Measurements from ENCODE around the gene PEPD.

Gene PEPD

DNA sequence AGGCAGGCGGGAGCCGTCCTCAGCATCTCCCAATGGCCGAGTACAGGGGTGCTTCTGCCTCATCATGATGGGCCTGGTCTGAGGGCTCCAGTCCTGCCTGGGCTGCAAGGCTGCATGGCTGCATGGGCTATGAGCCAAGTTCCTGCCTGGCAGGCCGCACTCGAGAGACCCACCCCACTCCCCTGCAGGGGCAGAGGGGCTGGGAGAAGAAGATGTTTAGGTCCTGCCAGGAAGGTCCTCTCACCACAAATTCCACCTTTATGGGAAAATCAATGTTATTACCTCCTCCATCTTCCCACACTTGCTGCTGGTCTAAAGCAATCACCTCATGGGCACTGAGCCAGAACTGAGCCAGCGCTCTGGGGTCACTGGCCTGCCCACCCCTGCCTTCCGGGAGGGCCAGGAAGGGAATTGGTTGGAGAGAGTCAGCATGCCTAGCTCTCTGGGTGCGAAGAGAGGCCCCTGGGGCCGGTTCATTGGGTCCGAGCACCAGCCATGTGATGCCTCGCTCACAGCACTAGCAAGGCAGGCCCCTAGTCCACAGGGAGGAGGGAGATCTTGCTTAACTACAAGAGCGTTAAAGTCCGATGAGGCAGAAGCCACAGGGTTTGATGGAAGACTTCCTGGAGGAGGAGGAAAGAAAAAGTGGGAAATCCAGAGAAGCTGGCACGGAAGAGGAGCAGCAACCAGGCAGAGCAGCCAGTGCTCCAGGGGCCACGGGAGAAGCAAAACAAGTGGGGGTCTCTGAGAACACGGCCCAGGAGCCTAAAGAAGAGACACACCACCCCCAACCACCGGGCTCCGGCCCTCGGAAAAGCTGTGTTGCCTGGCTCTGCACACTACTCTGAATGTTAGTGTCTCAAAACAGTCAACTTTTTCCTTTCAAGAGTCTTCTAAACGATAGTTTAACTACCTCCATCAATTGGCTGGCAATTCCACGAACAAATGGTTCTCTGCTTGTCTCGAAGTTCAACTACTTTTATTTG lies 84.9 kb downstream of the PEPD start:
- no peak for DNase-seq

DNA sequence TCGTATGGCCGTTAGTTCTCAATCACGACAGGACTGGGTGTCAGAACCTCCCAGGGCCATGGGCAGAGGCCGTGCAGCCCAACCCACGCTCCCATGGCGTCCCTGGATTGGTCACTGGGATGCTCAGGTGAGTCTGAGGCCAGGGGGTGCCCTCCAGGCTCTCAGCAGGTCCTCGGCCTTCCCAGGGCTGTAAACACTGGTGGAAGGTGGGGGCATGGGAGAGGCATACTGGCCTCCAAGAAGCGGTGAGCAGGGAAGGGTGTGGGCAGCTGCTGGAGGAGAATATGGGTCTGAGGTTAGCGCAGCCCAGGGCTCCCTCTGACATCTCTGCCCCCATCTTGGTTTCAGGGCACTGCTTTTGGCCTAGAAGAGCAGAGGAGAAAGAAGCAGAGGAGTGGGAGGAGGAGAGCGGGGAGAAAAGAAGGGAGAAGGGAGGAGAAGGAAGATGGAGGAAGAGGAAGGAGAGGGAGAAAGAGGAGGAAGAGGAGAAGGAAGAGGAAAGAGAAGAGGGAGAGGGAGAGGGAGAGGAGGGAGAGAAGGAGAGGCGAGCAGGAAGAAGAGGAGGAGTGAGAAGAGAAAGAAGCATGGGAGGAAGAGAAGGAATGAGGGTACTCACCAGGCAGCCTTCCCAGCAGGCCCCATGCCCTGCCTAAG lies 85.8 kb downstream of the PEPD start:
- DNase-seq, result no peak

DNA sequence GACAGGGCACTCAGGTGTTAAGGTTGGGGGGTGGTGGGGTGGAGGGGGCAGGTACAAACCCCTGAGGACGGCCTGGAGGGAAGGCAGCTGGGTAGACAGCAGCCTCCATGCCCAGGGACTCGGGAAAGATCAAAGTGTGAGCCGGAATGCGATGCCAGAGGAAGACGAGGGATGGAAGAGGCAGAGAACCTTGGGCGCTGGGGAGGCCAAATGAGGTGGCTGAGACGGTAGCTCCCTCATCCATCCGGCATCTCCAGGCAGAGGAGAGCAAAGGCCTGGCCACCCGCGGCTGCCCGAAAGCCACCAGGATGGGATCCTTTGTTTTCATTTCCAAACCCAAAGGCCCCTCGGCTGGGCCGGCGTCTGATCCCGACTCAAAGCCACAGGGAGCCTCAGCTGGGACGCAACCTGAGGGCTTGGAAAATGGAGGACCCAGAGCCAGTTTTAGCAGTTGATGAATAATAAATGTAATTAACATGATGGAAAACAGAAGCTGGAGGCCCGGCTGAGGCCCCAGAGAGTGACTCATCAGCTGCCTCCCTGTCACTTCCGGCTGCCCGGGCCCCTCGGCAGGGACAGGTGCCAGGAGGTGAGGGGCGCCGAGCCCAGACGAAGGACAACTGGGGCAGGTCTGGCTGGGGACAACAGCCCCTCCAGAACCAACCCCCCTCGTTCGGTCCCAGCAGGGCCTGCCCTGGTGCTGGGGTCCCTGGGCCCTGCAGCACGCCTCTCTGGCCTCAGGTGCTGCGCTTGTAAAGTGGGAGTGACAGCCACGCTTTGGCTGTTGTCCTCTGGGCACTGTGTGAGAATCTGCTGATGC lies 86.5 kb downstream of the PEPD start:
- no peak for DNase-seq

DNA sequence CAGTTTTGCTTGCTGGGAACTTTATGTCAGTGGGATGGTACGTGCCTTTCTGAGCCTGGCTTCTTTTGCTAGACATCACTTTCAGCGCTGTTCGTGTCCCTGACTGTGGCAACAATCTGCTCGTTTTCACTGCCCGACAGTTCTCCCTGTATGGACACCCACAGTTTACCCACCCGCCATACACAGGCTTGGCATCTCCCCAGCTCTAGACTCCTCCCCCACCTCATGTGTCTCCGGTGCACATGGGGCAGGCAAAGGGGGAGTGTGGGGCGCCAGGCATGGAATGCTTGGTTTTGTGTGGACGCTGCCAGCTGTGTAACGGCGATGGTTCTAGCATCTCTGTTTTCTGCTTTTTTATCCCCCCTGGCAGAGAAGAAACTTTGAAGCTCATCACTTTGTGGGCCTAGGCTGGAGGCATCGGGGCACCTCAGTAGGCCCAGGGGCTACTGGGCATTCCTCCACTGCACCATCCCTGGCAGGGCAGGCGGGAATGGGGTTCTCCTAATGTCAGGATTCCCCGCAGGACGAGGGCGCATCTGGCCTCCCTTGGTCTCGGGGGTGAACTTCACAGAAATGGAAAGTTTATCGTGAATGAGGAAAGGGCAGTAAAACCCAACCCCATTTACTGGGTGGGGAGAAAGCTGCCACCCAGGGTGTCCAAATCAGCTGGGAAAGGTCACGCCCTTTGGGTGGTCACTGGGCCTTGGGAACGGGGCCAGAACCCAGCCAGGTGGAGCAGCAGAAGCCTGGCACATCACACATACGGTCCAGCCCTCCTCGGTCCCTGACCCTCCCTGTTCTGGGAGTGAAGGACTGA lies 87.3 kb downstream of the PEPD start:
- DNase-seq, result no peak

DNA sequence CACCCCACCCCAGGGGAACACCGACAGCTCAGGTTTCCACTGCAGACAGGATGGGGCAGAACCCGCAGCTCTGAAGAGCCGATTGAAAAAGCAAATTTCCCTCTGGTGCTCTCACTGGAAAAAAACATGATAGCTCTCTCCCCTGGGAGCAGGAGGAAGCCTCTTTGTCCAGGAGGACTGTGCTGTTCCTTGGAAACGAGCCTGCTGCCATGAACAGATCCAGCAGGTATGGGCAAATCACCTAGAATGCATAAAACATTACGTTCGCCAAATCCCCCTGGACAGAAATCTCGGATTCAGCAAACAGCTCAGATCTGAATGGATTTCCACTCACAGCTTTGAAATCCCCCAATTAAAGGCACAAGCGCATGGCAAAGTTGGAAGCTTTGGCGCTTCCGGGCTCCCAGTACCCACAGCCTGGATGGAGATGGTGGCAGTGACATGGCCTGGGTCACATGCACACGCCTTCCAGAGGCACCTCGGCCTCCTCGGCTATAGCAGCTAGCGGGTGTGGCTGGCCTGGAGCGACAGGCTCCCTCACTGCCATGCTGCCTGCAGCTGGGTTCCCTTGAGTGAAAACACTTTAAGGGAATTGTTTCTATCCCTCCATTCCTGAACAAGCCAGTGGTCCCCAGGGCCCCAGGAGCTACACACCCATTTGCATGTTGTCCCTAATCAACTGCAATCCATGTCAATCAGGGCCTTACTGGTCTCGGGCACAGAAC lies 89.0 kb downstream of the PEPD start:
- DNase-seq, result no peak

DNA sequence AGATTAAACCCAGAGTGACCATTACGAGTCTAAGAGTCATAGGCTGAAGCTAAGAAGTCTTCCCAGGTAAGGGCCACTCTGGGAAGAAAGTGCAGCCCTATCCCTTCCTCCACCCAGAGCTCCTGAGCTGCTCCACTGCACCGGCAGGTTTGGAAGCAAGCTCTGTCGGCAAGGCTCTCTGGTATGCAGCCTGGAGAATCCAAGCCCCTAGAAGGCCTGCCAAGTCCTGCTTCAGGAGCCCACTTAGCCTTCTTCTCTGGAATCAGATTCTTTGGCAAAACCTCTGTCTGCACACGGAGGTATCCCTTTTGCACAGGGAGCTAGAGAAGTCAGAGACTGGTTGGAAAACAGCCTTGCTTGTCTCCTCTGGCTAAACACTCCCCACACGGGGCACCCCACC lies 89.6 kb downstream of the PEPD start:
- DNase-seq, result no peak

DNA sequence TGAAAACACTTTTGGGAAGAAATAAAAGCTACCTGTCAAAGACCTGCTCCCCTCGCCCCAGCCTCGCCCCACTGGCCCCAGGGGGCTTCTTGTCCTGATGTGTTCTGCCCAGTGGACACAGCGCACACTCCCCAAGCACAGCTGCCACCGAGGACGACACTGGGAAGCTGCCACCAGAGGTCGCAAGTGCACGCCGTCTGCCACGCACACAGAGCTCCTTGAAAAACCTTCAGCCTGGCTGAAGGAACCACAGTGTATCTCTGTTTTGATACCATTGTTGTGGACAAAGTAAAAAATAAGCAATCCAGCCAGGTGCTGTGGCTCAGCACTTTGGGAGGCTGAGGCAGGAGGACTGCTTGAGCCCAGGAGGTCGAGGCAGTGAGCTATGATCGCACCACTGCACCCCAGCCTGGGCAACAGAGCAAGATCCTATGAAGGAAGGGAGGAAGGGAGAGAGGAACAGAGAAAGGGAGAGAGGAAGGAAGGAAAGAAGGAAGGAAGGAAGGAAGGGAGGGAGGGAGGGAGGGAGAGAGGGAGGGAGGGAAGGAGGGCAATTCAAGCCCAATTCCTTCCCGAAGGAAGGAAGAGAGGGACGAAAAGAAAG lies 90.8 kb downstream of the PEPD start:
- peak; percentile 34 to 72 for DNase-seq

DNA sequence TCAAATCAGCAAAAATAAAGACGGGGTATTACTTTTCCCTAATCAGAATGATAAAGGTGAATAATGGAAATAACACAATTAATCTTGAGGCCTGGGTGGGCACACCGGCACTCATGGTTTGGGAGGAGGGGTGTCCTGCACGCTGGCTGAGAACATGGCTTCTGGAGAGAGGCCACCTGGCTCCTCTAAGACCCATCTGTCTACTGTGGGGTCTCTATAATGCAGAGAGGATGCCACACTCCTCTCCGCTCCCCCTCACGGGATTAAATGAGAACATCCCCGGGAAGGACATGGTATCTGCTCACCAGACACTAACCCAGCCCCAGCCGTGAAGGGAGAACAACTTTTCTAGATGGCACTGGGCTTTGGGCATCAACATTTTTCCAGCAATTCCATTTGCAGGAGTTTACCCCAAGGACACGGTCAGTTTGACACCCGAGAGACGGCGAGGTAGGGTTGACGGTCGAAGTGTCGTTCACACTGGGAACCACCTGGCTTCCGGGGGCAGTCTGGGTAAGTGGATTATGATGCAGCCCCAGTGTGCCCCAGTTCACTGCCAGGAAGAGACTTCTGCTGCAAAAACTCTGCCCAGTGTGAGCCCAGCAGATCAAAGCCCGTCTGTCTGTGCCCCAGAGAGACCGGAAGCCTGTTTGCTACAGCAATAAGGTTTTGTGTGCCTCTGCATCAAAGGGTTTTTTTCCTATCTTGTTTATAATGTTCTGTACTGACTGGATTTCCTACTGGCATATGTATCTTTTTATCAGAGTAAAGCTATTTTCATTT lies 91.5 kb downstream of the PEPD start:
- no peak for DNase-seq

DNA sequence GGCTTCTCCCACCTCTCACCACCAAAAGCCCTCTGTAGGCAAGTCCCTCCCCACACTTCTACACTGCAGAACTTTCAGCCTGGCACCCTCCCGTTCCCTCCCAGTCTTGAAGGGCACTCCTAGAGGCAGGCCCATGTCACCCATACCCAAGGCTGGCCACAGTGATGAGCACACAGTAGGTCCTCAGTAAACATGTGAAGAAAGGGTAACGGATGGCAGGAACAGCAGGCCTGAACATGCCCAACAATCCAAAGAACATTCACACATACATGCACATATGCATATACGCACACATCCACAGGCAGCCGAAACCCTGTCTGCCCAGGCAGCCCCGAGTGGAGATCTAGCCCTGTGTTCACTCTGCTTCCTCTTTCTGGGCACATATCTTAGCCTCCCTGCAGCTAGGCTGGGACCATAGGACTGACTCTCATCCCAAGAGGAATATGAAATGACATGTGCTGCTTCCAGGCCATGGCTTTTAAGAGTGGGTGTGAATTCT lies 92.9 kb downstream of the PEPD start:
- DNase-seq, result no peak

DNA sequence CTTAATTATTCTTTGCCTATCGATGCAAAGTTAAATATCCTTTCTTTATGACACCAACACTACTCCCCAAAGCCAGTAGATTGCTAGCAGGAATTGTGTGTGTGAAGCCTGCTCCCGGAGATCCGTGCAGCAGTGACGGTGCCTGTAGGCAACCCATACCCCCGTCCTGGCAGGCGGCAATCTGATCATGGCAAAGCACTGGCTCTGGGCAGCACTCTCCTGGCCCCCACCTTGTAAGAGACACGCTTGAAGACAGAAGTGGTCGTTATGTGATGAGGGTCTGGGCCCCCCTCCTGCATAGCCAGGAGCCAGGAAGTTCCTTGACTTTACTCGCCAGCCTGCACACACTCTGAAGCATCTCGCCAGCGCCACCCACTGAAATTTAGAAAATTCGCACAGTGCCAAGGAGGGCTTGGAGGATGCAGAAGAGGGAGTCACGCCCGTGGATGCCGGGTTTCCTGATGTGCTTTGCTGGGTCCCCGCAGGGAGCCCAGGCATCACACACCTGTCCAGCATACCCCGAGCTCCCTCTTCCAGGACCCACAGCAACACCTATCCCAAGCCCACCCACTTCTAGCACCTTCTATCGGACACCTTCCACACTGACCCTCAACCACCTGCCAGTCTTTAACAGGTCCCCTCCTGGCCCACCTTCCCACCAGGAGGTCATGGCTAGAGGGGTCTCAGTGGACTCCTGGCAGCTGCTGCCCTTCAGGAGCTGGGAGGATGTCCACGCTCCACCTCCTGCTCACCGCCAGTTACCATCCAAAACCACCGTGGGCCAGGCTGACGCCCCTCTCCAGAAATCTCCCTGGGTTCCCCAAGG lies 93.6 kb downstream of the PEPD start:
- no peak for DNase-seq

DNA sequence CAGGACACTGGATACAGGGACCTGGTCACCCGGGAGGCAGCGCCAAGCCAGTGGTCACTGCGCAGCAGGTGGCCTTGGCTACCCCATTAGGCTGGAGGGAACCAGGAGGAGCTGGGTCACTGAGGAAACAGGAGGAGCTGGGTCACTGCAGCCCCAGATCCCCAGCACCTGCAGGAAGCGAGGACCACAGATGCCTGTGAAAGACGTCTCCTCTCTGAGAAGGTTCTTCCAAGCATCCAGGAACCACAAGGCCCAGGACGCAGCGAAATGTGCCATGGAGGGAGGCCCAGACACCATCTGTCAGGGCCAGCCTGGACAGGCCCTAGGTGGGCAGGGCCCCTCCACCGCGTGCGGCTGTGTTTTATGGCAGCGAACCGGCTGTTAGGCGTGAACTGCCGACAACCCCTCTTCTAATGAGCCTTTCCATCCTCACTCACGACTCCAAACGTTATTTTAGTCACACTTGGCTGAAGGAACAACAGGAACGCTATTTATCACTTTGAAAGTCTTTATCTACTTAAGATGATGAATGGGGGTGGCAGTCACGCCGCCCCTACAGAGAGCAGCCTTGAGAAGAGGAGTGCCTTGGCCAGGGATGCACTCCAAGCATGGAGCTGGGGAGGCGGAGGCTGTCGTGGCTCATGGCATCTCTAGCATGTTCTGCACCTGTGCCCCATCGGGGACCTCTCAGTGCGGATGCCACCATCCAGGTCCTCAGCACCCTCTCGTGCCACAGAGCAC lies 94.8 kb downstream of the PEPD start:
- DNase-seq, result no peak

DNA sequence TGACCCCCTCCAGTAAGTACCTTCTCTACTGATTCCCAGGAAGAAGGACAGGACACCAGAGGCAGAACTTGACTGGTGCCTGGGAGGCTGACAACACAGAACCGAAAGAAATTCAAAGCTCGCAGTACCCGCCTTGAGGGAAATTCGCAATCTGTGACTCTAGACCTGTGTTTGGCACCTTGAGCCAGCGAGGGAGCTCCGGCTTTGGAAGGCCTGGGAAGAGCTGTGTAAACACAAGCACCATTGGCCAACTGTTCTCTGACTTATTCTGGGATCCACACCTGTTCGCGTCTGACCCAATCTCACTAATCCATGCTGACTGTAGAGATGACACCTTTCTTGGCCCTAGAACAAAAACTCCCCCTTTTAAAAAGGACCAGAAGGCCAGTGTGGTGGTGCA lies 97.4 kb downstream of the PEPD start:
- DNase-seq, result no peak

DNA sequence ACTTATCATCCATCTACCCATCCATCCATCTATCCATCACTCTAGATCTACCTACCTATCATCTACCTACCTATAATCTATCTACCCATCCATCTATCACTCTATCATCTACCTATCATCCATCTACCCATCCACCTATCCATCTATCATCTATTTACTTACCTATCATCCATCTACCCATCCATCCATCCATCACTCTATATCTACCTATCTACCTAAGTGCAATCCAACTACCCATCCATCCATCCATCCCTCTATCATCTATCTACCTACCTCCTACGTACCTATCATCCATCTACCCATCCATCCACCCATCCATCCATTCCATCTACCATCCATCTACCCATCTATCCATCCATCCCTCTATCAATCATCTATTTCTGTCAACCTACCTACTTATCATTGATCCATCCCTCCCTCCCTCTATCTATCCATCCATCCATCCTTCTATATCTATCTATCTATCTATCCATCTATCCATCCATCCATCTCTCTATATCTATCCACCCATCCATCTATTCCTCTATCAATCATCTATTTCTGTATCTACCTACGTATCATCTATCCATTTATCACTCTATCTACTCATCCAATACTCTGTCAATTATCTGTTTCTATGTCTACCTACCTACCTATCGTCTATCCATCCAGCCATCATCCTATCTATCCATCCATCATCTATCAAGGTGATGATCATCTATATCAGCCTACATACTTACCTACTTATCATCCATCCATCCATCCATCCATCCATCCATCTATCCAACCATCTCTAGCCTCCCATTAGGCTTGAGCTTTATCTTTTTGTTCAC lies 99.0 kb downstream of the PEPD start:
- DNase-seq, result no peak

DNA sequence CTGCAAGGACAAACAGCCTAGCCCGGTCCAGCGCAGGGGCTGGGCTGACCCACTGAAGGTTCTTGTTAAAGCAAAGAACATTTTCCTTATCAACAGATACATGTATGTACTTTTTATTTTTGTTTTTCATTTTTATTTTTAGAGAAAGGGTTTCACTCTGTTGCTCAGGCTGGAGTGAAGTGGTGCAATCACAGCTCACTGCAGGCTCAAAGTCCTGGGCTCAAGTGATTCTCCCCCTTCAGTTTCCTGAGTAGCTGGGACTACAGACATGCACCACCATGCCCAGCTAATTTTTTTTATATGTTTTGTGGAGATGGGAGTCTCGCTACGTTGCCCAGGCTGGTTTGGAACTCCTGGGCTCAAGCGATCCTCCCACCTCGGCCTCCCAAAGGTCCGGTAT lies 100.2 kb downstream of the PEPD start:
- DNase-seq, result no peak

DNA sequence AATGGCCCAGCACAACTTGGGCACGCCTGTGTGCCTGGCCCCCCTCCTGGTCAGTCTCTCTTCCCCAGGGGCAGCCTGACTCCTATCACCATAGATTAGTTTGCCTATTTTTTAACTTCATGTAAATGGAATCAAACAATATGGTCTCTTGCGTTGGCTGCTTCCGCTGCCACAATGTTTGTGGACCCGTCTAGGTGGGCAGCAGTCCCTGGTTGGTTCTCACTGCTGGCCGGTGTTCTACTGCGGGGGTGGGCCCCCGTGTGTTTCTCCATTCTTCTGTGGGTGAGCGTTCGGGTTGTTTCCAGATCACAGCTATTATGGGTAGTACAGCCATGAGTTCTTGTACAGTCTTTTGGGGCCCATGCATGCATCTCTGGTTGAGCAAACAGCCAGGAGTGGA lies 100.8 kb downstream of the PEPD start:
- DNase-seq, result no peak

DNA sequence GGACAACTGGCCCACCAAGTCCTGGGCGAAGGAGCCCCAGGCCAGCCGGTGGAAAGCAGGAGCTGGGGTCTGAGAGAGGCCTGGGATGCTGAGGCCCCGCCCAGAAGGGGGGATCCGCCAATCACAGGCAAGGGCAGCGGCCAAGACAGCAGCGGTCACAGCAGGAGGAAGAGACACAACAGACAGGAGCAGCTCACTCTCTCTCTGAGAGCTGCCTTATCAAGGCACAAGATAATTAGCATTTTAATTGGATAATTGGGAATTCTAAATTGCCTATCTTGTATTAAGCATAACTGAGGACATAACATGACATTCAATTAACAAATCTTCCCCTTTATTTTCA lies 101.8 kb downstream of the PEPD start:
- DNase-seq, result no peak

DNA sequence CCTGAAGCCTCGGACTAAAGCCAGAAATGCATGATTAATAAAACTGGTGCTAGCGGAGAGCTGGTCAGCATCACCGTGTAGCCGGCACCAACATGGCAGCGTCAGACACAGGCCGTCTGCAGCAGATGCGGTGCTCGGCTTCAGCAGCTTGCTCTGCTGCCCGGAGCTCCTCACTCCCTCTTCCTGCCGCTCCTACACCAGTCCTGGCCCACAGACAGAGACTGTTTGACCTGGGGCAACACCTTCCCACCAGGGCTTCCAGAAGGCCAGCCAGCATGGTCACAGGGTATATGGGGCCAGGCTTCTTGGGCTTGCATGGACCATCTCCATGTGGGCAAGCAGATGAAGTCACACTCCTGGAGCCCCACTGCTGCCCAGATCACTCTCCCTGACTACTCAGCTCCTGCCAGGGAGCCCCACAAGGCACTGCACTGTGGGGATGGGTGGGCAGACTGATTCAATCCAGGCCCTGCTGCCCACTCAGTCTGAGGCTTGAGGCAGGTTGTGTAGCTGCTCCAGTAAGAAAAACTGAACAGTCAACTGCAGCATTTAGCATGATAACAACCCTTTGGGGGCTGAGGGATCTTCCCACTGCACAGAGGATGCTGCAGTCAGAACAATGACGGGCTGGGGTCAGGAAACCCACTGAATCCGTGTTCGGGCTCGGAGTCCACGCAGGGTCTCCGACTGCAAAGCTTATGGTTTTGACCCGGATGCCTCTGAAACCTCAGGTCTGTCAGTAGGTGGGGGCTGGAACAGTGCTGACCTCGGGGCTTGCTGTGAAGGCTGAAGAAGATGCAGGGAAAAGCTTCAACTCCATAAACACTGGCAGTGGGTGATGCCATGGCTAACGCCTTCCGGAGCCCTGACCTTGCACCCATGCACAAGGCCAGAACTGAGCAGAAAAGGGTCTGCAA lies 102.5 kb downstream of the PEPD start:
- DNase-seq, result no peak
